H1 (cell line): ENCODE measurements around the gene OOSP2. TPM values are rescaled to one million over a fixed set of nuclear protein-coding genes. Genes with fewer than 3 reads are reported as not detected.

Source experiments
- CTCF ChIA-PET: fragments of 300-600 bp; sonication (Branson Sonifier 250); formaldehyde crosslinking; loops from one replicate; lab custom pipeline; 2021; ENCODE audit not compliant: partially characterized antibody; lab: Charles Lee
- POLR2A ChIA-PET: fragments of 300-600 bp; sonication (Branson Sonifier 250); formaldehyde crosslinking; loops from one replicate; lab custom pipeline; 2021; ENCODE audit warnings: inconsistent platforms; ENCODE audit not compliant: partially characterized antibody; lab: Charles Lee
- DNase-seq, 2 experiments: peaks; one replicate each; pipeline versions ENCODE4 v3.0.0 to v3.0.0-alpha.2; 2010 to 2022; ENCODE audit warnings: low spot score in 2 of 2, low read depth in 1 of 2, mixed read lengths in 1 of 2
- FAIRE-seq: peaks from 2 replicates; lab custom pipeline; 2011; peaks lifted over from hg19 to GRCh38; lab: Jason Lieb, UNC
- H2AFZ ChIP-seq: 2 replicates; pipeline ENCODE4 v1.8.1; 2012; ENCODE audit warnings: low read length, inconsistent platforms
- H2AK5ac ChIP-seq: 2 replicates; pipeline ENCODE4 v1.6.1; 2013; ENCODE audit warnings: low read depth, low read length
- H2BK120ac ChIP-seq: replicated peaks from 2 replicates; pipeline ENCODE3; 2013; ENCODE audit warnings: low read depth, low read length, inconsistent platforms
- H2BK12ac ChIP-seq: 2 replicates; pipeline ENCODE4 v1.6.1; 2013; ENCODE audit warnings: low read depth, low read length
- H2BK15ac ChIP-seq: 2 replicates; pipeline ENCODE4 v1.6.1; 2013; ENCODE audit warnings: low read length
- H2BK20ac ChIP-seq: 2 replicates; pipeline ENCODE4 v1.6.1; 2013; ENCODE audit warnings: low read length
- H2BK5ac ChIP-seq: 2 replicates; pipeline ENCODE4 v1.6.1; 2013; ENCODE audit warnings: low read depth, low read length
- H3K14ac ChIP-seq: 2 replicates; pipeline ENCODE4 v1.6.1; 2013; ENCODE audit warnings: inconsistent platforms; ENCODE audit not compliant: insufficient read length
- H3K18ac ChIP-seq: 2 replicates; pipeline ENCODE4 v1.6.1; 2013; ENCODE audit warnings: low read length; ENCODE audit errors: extremely low read depth
- H3K23ac ChIP-seq: 2 replicates; pipeline ENCODE4 v1.6.1; 2013; ENCODE audit warnings: inconsistent platforms; ENCODE audit not compliant: insufficient read length
- H3K23me2 ChIP-seq: 2 replicates; pipeline ENCODE4 v1.6.1; 2013; ENCODE audit warnings: low read depth, low read length
- H3K27ac ChIP-seq: 2 replicates; pipeline ENCODE4 v1.6.1; 2011; ENCODE audit warnings: low read depth, low read length, inconsistent platforms
- H3K27me3 ChIP-seq, 4 experiments: replicated peaks in 1 of 4; 1 replicate in 1 of 4; 2 replicates in 3 of 4; pipeline versions ENCODE4 v1.6.1 to v1.8.1; 2011 to 2013; ENCODE audit warnings: low read length in 3 of 4, mild to moderate bottlenecking in 3 of 4, inconsistent platforms in 2 of 4, mixed read lengths in 2 of 4, moderate library complexity in 1 of 4; ENCODE audit not compliant: control insufficient read depth in 3 of 4, insufficient read depth in 3 of 4; ENCODE audit errors: extremely low read depth in 1 of 4
- H3K36me3 ChIP-seq, 4 experiments: 2 replicates each; pipeline versions ENCODE4 v1.6.1 to v1.8.1; 2011 to 2013; ENCODE audit warnings: mild to moderate bottlenecking in 4 of 4, low read length in 3 of 4, moderate library complexity in 2 of 4, control low read depth in 1 of 4, inconsistent platforms in 1 of 4; ENCODE audit not compliant: insufficient read depth in 4 of 4, control insufficient read depth in 2 of 4
- H3K4ac ChIP-seq: replicated peaks from 2 replicates; pipeline ENCODE3; 2013; ENCODE audit warnings: low read length, low read depth, mixed read lengths, inconsistent platforms; ENCODE audit not compliant: insufficient read length
- H3K4me1 ChIP-seq, 4 experiments: replicated peaks in 1 of 4; 1 replicate in 1 of 4; 2 replicates in 3 of 4; pipeline versions ENCODE4 v1.6.1 to v1.8.1; 2011 to 2013; ENCODE audit warnings: low read length in 3 of 4, inconsistent platforms in 2 of 4, mixed read lengths in 1 of 4; ENCODE audit not compliant: insufficient read depth in 4 of 4, control insufficient read depth in 3 of 4
- H3K4me2 ChIP-seq, 2 experiments: 2 replicates each; pipeline versions ENCODE4 v1.6.1 to v1.8.1; 2011 to 2013; ENCODE audit warnings: low read depth in 2 of 2, low read length in 2 of 2, control low read depth in 1 of 2, inconsistent platforms in 1 of 2, mild to moderate bottlenecking in 1 of 2; ENCODE audit not compliant: insufficient read depth in 1 of 2
- H3K4me3 ChIP-seq, 4 experiments: fragments of 200-600, 300-600 bp in 1 of 4; sonication (generic), shearing (Covaris generic), sonication (Bioruptor Twin) in 1 of 4; 2 replicates each; pipeline versions ENCODE4 v1.5.1 to v1.8.1; 2011 to 2016; ENCODE audit warnings: low read length in 4 of 4, low read depth in 3 of 4, control low read depth in 2 of 4, inconsistent platforms in 2 of 4, mild to moderate bottlenecking in 2 of 4, mixed read lengths in 1 of 4, moderate library complexity in 1 of 4; ENCODE audit not compliant: insufficient read depth in 2 of 4; ENCODE audit errors: extremely low read depth in 1 of 4
- H3K56ac ChIP-seq: replicated peaks from 2 replicates; pipeline ENCODE3; 2013; ENCODE audit warnings: low read depth, mild to moderate bottlenecking, mixed read lengths, low read length, inconsistent platforms; ENCODE audit not compliant: insufficient read length
- H3K79me1 ChIP-seq: 2 replicates; pipeline ENCODE4 v1.6.1; 2013; ENCODE audit warnings: low read depth, low read length, control low read depth
- H3K79me2 ChIP-seq, 2 experiments: 2 replicates each; pipeline versions ENCODE4 v1.6.1 to v1.8.1; 2012 to 2013; ENCODE audit warnings: low read length in 2 of 2, mild to moderate bottlenecking in 2 of 2, inconsistent platforms in 1 of 2; ENCODE audit not compliant: insufficient read depth in 2 of 2, control insufficient read depth in 1 of 2
- H3K9ac ChIP-seq, 4 experiments: replicated peaks in 1 of 4; 1 replicate in 1 of 4; 2 replicates in 3 of 4; pipeline versions ENCODE4 v1.6.1 to v1.8.1; 2011 to 2013; ENCODE audit warnings: low read depth in 3 of 4, low read length in 3 of 4, control low read depth in 2 of 4, mild to moderate bottlenecking in 2 of 4, moderate library complexity in 2 of 4, inconsistent platforms in 1 of 4; ENCODE audit errors: extremely low read depth in 1 of 4
- H3K9me3 ChIP-seq, 2 experiments: 2 replicates each; pipeline versions ENCODE4 v1.6.1 to v1.8.1; 2012 to 2013; ENCODE audit warnings: mild to moderate bottlenecking in 2 of 2, moderate library complexity in 2 of 2, control low read depth in 1 of 2, inconsistent platforms in 1 of 2, low read depth in 1 of 2, low read length in 1 of 2, mixed read lengths in 1 of 2; ENCODE audit not compliant: insufficient read depth in 2 of 2
- H4K20me1 ChIP-seq, 2 experiments: replicated peaks in 1 of 2; 2 replicates each; pipeline versions ENCODE3 to v1.8.1; 2011 to 2013; ENCODE audit warnings: inconsistent platforms in 2 of 2, low read length in 2 of 2, mild to moderate bottlenecking in 1 of 2; ENCODE audit not compliant: insufficient read depth in 2 of 2, control insufficient read depth in 1 of 2
- H4K5ac ChIP-seq: 2 replicates; pipeline ENCODE4 v1.6.1; 2013; ENCODE audit warnings: low read length, low read depth, mixed read lengths, inconsistent platforms; ENCODE audit not compliant: insufficient read length
- H4K8ac ChIP-seq: 2 replicates; pipeline ENCODE4 v1.8.0; 2013; ENCODE audit warnings: mild to moderate bottlenecking, moderate library complexity, low read length, inconsistent platforms; ENCODE audit not compliant: insufficient read depth; ENCODE audit errors: extremely low read depth
- H4K91ac ChIP-seq: replicated peaks from 2 replicates; pipeline ENCODE3; 2013; ENCODE audit warnings: low read length, mixed read lengths, inconsistent platforms; ENCODE audit not compliant: insufficient read length
- BACH1 ChIP-seq: IDR thresholded peaks from 2 replicates; pipeline ENCODE4 v1.6.1; 2012; ENCODE audit warnings: low read length, improper control_type of control experiment
- CBX5 ChIP-seq: fragments of 300-800, 300-1000 bp; sonication (generic); IDR thresholded peaks from 2 replicates; pipeline ENCODE4 v1.7.1; 2016; ENCODE audit warnings: antibody characterized with exemption, low read length, low read depth
- CHD1 ChIP-seq: IDR thresholded peaks from 2 replicates; pipeline ENCODE4 v1.6.1; 2012; ENCODE audit warnings: low read depth, low read length, improper control_type of control experiment
- CTBP2 ChIP-seq: IDR thresholded peaks from 2 replicates; pipeline ENCODE4 v1.7.0; 2011; ENCODE audit warnings: borderline replicate concordance, mild to moderate bottlenecking, moderate library complexity, mixed read lengths, low read length; ENCODE audit not compliant: insufficient read depth, insufficient read length
- HDAC6 ChIP-seq: IDR thresholded peaks from one replicate; pipeline ENCODE4 v1.7.1; 2012; ENCODE audit warnings: low read depth, mild to moderate bottlenecking, inconsistent platforms, low read length, moderate library complexity
- KDM4A ChIP-seq: IDR thresholded peaks from one replicate; pipeline ENCODE4 v1.7.1; 2012; ENCODE audit warnings: low read depth, mild to moderate bottlenecking, moderate library complexity, low read length, inconsistent platforms; ENCODE audit not compliant: severe bottlenecking
- KDM5A ChIP-seq: fragments of 200-600 bp; IDR thresholded peaks from 2 replicates; pipeline ENCODE4 v1.7.1; 2012; ENCODE audit warnings: mild to moderate bottlenecking, low read length, inconsistent platforms, mixed read lengths
- SP1 ChIP-seq: IDR thresholded peaks from 2 replicates; pipeline ENCODE4 v1.6.1; 2011; ENCODE audit warnings: low read depth, low read length
- SP4 ChIP-seq: IDR thresholded peaks from 2 replicates; pipeline ENCODE4 v1.6.1; 2012; ENCODE audit warnings: low read length, inconsistent platforms
- TCF12 ChIP-seq: IDR thresholded peaks from 2 replicates; pipeline ENCODE4 v1.6.1; 2011; ENCODE audit warnings: low read depth, mild to moderate bottlenecking, low read length
- TEAD4 ChIP-seq: IDR thresholded peaks from 2 replicates; pipeline ENCODE4 v1.6.1; 2012; ENCODE audit warnings: low read depth, low read length, inconsistent platforms, mixed read lengths
- WGBS, 2 experiments: shearing (Covaris generic) in 1 of 2; methylation state at CpG; one replicate each; pipeline versions ENCODE4 v1.1.6 to v1.1.7; 2013 to 2015; ENCODE audit warnings: low lambda C conversion rate in 2 of 2, mixed read lengths in 2 of 2, inconsistent platforms in 1 of 2, low coverage in 1 of 2, missing lambda C conversion rate in 1 of 2; ENCODE audit not compliant: insufficient replicate concordance in 2 of 2, insufficient coverage in 1 of 2, insufficient read length in 1 of 2; ENCODE audit errors: extremely low coverage in 1 of 2, missing lambda C conversion rate in 1 of 2; 5-methylcytosine and 5-hydroxymethylcytosine counted together
- polyA plus RNA-seq, 7 experiments: library from polyadenylated mRNA; depleted of rRNA in 3 of 7; stranded (reverse) in 5 of 7; unstranded in 2 of 7; fragments of >200 nt in 5 of 7; fragments of 200-250 nt in 2 of 7; gene quantifications; 1 replicate in 5 of 7; 2 replicates in 1 of 7; 4 replicates in 1 of 7; pipeline versions ENCODE4 v1.2.1 to v1.2.3, GENCODE V29; 2011 to 2013; ENCODE audit warnings: missing spikeins in 2 of 7, mixed read lengths in 2 of 7
- total RNA-seq: library from RNA; stranded (reverse); fragmentation: NEBNext Ultra II Directional; extraction: Animal tissue kit (Norgen Biotek cat#: 25700); gene quantifications from 2 replicates; pipeline ENCODE4 v1.2.1, GENCODE V29; 2021

OOSP2 gene
- total and polyA plus RNA-seq, 2 of the 8 experiments (the other 6 are each of a cell fraction or from before 2014, with no cell fraction given) = not detected

DNA sequence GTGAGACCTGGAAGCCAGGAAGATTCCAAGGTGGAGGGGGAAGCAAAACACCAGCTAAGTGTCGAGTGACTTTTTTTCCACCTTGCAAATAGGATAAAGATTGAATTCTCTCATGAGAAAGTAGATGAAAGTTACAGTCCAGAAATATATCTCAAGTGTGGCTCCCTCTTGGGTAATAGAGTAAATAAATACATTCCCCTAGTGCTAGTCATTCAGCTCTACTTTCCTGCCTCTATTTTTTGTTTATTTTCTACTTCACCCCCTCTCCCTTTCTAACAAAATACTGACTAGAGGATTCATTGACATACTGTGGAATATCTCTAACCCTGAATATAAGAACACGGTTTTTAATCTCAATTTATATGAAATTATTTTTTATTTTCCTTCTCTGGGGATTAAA, 42.4 kb upstream of the OOSP2 start:
- H2AFZ ChIP-seq = no peak overlapping the region
- no peak overlapping the region for H3K4me2 ChIP-seq
- H3K4me1 ChIP-seq = no peaks in the 10 kb centered on the region
- no peak overlapping the region for H3K27ac ChIP-seq
- TF ChIP-seq KDM4A (no peak), TEAD4 (no peak), CHD1 (no peak), SP1 (no peak), KDM5A (no peak), BACH1 (no peak), CBX5 (no peak), HDAC6 (no peak), CTBP2 (no peak), TCF12 (no peak), SP4 (no peak)
- CTCF ChIA-PET = interaction anchor here (0.9 kb wide), 1 partner anchor 267 kb away, joined by 3 read pairs; no protein-coding TSS in a partner anchor
- DNase-seq = no peak
- H2BK20ac ChIP-seq = no peak overlapping the region
- H3K4ac ChIP-seq = no peak overlapping the region
- H3K36me3 ChIP-seq = no peaks in the 10 kb centered on the region
- no peaks in the 10 kb centered on the region for H3K23me2 ChIP-seq
- H3K27me3 ChIP-seq = no peaks in the 10 kb centered on the region
- H3K4me3 ChIP-seq = no peak overlapping the region
- H3K9ac ChIP-seq = no peak overlapping the region
- H3K14ac ChIP-seq = no peak overlapping the region
- no peaks in the 10 kb centered on the region for H4K20me1 ChIP-seq
- H4K91ac ChIP-seq = no peak overlapping the region
- no peak overlapping the region for H2BK120ac ChIP-seq
- no peak overlapping the region for H4K8ac ChIP-seq
- no peak overlapping the region for H3K18ac ChIP-seq
- no peak overlapping the region for H2BK15ac ChIP-seq
- H3K79me1 ChIP-seq = no peaks in the 10 kb centered on the region
- POLR2A ChIA-PET = no interaction called here
- H2AK5ac ChIP-seq = no peak overlapping the region
- 90% methylated on average over 2 of the region's 2 CpGs; no CpG with 5 or more reads in 1 of the 2 experiments for WGBS, 2 experiments
- H3K56ac ChIP-seq = no peak overlapping the region
- H3K9me3 ChIP-seq = no peaks in the 10 kb centered on the region
- no peak for FAIRE-seq
- H2BK5ac ChIP-seq = no peak overlapping the region
- no peaks in the 10 kb centered on the region for H3K79me2 ChIP-seq
- H2BK12ac ChIP-seq = no peak overlapping the region
- no peak overlapping the region for H3K23ac ChIP-seq
- no peak overlapping the region for H4K5ac ChIP-seq
